ENCODE results near the gene BNIP3.

DNA sequence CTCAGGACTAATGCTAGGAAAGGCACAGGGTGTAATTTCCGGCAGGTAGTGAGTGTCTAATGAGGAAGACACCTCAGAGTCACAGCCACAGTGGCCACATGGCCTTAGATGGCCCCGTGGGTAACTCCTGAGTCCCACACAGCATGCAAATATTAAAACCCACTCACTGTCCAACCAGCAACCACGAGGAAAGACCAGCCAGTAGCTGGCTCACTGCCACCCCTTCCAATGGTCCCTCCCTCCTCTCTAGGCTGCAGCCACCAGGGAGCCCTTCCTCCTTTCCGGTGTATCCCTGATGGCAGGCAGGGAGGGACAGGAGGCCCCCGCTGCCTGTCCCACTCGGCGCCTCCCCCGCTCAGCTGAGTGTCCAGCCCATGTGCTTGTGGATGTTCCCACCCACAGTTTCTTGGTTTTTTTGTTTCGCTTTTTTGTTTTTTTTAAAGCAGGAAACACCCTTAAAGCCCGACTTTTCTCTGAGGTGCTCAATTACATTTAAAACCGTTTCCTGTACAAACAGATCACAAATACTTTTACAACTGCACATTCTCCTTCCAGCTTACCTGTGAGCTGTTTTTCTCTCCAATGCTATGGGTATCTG is 9.2 kb downstream of the BNIP3 start:
- TF ChIP-seq, protein P1, sequence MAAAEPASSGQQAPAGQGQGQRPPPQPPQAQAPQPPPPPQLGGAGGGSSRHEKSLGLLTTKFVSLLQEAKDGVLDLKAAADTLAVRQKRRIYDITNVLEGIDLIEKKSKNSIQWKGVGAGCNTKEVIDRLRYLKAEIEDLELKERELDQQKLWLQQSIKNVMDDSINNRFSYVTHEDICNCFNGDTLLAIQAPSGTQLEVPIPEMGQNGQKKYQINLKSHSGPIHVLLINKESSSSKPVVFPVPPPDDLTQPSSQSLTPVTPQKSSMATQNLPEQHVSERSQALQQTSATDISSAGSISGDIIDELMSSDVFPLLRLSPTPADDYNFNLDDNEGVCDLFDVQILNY (CRISPR knock-in tag; IDR thresholded peaks at IDR 0.05), result no peak
- TF ChIP-seq, protein P2, sequence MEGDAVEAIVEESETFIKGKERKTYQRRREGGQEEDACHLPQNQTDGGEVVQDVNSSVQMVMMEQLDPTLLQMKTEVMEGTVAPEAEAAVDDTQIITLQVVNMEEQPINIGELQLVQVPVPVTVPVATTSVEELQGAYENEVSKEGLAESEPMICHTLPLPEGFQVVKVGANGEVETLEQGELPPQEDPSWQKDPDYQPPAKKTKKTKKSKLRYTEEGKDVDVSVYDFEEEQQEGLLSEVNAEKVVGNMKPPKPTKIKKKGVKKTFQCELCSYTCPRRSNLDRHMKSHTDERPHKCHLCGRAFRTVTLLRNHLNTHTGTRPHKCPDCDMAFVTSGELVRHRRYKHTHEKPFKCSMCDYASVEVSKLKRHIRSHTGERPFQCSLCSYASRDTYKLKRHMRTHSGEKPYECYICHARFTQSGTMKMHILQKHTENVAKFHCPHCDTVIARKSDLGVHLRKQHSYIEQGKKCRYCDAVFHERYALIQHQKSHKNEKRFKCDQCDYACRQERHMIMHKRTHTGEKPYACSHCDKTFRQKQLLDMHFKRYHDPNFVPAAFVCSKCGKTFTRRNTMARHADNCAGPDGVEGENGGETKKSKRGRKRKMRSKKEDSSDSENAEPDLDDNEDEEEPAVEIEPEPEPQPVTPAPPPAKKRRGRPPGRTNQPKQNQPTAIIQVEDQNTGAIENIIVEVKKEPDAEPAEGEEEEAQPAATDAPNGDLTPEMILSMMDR (IDR thresholded peaks at IDR 0.05), result no peak
- no peak for TF ChIP-seq ATF1 (CRISPR knock-in tag; IDR thresholded peaks at IDR 0.05)
- no peak for TF ChIP-seq CBFB (CRISPR knock-in tag; IDR thresholded peaks at IDR 0.05; ENCODE audit: low read depth)
- TF ChIP-seq, protein P3, sequence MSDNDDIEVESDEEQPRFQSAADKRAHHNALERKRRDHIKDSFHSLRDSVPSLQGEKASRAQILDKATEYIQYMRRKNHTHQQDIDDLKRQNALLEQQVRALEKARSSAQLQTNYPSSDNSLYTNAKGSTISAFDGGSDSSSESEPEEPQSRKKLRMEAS (CRISPR knock-in tag; IDR thresholded peaks at IDR 0.05), result no peak
- TF ChIP-seq TEAD4 (CRISPR knock-in tag; IDR thresholded peaks at IDR 0.05), result no peak
- TF ChIP-seq, protein P4, sequence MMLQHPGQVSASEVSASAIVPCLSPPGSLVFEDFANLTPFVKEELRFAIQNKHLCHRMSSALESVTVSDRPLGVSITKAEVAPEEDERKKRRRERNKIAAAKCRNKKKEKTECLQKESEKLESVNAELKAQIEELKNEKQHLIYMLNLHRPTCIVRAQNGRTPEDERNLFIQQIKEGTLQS (CRISPR knock-in tag; conservative IDR thresholded peaks at IDR 0.05), result no peak
- TF ChIP-seq, protein P5, sequence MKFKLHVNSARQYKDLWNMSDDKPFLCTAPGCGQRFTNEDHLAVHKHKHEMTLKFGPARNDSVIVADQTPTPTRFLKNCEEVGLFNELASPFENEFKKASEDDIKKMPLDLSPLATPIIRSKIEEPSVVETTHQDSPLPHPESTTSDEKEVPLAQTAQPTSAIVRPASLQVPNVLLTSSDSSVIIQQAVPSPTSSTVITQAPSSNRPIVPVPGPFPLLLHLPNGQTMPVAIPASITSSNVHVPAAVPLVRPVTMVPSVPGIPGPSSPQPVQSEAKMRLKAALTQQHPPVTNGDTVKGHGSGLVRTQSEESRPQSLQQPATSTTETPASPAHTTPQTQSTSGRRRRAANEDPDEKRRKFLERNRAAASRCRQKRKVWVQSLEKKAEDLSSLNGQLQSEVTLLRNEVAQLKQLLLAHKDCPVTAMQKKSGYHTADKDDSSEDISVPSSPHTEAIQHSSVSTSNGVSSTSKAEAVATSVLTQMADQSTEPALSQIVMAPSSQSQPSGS (CRISPR knock-in tag; IDR thresholded peaks at IDR 0.05; ENCODE audit: borderline replicate concordance, low read depth), result no peak
- no peak for TF ChIP-seq FOXP1 (CRISPR knock-in tag; IDR thresholded peaks at IDR 0.05; ENCODE audit: borderline replicate concordance)
- TF ChIP-seq HMGA2 (CRISPR knock-in tag; IDR thresholded peaks at IDR 0.05), result no peak
- TF ChIP-seq, protein P6, sequence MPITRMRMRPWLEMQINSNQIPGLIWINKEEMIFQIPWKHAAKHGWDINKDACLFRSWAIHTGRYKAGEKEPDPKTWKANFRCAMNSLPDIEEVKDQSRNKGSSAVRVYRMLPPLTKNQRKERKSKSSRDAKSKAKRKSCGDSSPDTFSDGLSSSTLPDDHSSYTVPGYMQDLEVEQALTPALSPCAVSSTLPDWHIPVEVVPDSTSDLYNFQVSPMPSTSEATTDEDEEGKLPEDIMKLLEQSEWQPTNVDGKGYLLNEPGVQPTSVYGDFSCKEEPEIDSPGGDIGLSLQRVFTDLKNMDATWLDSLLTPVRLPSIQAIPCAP (CRISPR knock-in tag; IDR thresholded peaks at IDR 0.05), result no peak
- TF ChIP-seq, protein P7, sequence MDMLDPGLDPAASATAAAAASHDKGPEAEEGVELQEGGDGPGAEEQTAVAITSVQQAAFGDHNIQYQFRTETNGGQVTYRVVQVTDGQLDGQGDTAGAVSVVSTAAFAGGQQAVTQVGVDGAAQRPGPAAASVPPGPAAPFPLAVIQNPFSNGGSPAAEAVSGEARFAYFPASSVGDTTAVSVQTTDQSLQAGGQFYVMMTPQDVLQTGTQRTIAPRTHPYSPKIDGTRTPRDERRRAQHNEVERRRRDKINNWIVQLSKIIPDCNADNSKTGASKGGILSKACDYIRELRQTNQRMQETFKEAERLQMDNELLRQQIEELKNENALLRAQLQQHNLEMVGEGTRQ (CRISPR knock-in tag; IDR thresholded peaks at IDR 0.05), result no peak
- TF ChIP-seq, protein P8, sequence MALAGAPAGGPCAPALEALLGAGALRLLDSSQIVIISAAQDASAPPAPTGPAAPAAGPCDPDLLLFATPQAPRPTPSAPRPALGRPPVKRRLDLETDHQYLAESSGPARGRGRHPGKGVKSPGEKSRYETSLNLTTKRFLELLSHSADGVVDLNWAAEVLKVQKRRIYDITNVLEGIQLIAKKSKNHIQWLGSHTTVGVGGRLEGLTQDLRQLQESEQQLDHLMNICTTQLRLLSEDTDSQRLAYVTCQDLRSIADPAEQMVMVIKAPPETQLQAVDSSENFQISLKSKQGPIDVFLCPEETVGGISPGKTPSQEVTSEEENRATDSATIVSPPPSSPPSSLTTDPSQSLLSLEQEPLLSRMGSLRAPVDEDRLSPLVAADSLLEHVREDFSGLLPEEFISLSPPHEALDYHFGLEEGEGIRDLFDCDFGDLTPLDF (CRISPR knock-in tag; IDR thresholded peaks at IDR 0.05), result no peak
- no peak for TF ChIP-seq JUN (CRISPR knock-in tag; IDR thresholded peaks at IDR 0.05)

Data from WTC11 (cell line).